HG02885 (cell line): ENCODE data around the gene PAPPA.

Source experiments
- ATAC-seq: cut with Tn5 transposase; IDR thresholded peaks from one replicate; pipeline ENCODE4 v1.9.1; 2021; ENCODE audit warnings: mild to moderate bottlenecking; ENCODE audit not compliant: unreplicated experiment, poor library complexity

PAPPA gene

GRCh38 chr9:116372081-116372673 lies 218.6 kb downstream of the PAPPA start:
- no peak for ATAC-seq

- no peak for ATAC-seq
Measured at GRCh38 chr9:116372786-116373185, 219.2 kb downstream of the PAPPA start.

GRCh38 chr9:116377179-116377798 lies 223.7 kb downstream of the PAPPA start:
- ATAC-seq, result no peak

DNA sequence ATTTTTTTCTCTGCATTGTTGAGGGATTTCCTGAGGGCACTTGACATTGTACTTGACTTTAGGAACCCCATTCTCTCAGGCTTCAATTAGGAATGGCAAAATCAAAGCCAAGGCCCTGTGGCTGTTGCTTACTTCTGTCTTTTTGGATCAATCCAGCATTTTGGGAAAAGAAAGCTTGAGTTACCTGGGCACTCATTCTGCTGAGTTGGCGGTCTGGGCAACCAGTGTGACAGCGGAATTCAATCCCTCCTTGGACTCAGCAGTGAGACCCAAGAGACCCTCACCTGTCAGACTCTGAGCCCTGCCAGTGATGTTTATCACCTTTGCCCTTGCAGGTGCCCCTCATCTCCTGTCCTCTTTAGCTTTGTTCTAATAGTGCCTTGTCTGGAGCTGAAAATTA lies 225.3 kb downstream of the PAPPA start:
- no peak for ATAC-seq

DNA sequence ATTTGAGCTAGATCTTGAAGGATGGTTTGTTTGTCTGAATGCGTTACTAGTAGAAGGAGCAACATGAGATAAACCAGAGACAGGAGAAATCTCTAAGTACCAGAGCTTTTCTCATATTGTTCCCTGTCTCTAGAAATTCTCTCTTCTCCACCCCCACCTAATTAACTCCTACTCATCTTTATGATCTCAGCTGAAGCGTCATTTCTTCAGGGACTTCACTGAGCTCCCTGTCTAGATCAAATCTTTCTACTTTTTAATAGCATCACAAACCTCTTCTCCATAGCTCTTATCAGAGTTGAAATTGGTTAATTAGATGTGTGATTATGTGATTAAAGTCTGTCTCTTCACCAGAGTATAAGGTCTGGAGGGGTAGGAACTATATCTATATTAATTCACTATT lies 226.2 kb downstream of the PAPPA start:
- no peak for ATAC-seq

- ATAC-seq, result no peak
Measured at GRCh38 chr9:116380496-116380995, 227.0 kb downstream of the PAPPA start.

DNA sequence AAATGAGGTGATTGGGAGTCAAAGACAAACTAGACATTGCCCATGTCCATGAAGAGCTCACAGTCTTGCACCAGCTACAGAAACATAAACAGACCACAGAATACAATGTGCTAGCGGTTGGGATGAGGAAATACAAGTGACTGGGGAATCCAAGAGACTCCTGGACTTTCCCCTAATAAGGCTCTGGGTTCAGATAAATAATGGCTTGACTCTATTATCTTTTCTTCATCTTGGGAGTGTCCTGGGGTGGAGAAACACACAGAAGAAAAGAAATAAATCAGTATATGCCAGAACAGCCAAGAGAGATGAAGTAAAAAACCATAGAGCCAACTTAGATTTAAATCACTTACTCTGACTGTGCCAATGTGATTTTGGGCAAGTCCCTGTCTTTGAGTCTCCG lies 227.8 kb downstream of the PAPPA start:
- ATAC-seq, result no peak

GRCh38 chr9:116382053-116382452 lies 228.5 kb downstream of the PAPPA start:
- no peak for ATAC-seq

DNA sequence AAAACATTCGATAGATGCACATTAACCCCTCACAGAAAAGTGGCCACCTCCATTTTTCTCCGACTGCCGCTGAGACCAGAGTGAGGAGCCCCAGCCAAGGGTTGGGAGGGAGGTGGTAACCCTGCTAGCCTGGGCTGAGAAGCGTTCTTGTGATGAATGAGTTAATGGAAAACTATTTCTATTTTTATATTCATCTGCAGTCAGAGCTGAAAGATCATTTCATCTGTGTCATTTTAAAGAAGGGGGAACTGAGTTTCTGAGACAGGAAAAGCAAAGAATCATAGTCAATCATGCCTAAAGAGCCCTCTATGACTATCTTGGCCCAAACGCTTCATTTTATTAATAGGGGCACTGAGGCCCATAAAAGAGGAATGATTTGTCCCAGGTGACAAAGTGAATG lies 229.5 kb downstream of the PAPPA start:
- ATAC-seq, result no peak

DNA sequence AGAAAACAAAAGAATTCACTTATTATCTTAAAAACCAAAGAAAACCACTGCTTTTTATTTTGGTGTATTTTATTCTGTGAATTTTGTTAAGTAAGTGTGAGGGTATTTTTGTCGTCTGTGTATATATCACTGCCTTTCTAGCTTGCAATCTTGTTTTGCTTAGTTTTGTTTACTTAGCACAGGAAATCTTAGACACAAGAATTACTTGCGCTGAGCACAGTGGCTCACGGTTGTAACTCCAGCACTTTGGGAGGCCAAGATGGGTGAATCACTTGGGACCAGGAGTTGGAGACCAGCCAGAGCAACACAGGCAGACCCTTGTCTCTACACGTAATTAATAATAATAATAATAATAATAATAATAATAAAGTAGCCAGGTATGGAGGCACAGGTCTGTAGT lies 230.3 kb downstream of the PAPPA start:
- ATAC-seq, result no peak

- no peak for ATAC-seq
Measured at GRCh38 chr9:116387934-116388698, 234.5 kb downstream of the PAPPA start.

DNA sequence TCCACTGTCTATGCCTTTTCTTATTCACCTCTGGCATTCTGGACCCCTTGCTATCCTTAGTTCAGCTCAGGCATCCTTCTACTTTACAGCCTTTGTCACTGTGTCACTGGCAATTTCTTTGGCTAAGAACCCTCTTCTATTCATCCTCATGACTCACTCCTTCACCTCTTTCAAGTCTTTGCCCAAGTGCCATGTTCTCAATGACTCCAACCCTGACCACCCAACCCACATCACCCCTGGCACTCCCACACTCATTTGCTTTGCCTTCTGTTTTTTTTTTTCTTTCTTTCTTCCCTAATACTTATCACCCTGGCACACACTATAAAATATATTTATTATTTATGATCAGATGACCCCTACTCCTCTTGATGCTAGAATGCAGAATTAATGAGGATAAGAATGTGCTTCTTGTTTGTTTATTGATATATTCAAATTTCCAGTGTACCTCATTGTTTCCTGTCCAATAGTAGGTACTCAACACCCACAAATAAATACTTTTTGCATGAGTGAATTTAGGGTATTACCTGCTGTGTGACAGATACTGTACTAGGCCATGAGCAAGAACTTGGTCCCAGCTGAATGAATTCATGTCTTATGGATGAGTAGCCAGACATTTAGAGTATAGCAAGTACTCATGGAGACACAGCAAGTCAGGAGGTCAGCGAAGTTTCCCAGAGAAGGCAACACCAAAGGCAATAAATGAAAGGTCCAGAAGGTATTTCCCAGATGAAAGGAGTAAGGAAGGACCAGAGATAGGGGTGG lies 236.1 kb downstream of the PAPPA start:
- ATAC-seq, result no peak

- peak; percentile 86 for ATAC-seq
Measured at GRCh38 chr9:116390303-116391228, 237.0 kb downstream of the PAPPA start.

DNA sequence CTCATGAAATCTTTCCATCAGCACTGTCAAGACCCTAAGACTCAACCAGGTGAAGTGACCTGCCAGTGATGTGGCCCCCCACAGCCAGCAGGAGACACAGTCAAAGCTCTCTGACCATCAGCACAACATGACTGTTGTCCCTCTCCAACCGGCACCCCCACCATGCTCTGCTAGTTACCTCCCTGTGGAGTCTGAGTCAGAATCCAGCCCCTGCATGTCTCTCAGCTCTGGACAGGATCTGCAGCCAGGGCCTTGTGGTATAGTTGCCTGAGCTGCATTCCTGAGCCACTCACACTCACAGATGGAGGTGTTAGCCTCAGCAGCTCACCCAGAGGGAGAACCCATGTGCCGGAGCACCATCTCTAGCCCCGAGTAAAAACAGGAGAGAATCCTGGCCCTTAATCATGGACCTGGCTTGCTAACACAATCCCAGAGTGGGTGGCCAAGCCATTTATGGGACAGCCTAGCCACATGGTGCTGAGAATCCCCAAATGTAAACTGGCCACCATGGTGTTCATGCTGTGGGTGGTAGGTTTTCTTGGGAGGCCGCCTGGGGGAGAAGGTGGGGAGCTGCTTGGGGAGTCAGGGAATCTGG lies 237.8 kb downstream of the PAPPA start:
- no peak for ATAC-seq

DNA sequence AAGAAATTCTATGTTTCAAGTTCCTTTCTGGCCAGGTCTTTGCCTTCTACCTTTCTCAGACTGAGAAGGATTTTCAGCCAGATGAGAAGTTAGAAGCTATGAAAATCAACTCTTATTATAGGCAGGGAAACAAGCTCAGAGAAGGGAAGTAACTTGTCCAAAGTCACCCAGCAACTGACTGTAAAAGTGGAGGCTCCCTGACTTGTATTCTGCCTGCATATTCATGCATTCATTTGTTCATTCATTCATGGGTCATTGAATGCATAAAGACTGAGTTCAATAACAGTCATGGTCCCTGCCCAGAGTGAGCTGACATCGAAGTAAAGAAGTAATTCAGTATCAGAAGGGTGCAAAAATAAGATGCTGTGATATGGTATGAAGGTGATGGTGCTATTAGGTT lies 239.6 kb downstream of the PAPPA start:
- ATAC-seq, result no peak

DNA sequence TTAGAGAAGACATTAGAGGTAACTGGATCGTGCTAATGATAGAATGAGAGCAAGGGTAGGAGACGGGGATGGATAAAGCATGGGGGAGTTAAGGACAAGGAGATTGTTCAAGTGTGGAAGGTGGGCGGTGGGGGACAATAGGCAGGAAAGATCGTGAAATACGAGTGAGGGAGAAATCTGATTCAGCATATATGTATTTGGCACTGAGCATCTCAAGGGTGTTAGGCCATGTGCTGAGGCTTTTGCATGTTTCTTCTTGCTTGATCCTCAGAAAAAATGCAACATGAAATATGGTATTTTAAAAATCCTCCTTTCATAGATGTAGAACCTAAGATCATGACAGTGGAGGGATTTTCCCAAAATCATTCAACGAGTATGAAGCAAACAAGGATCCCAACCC lies 240.5 kb downstream of the PAPPA start:
- no peak for ATAC-seq

DNA sequence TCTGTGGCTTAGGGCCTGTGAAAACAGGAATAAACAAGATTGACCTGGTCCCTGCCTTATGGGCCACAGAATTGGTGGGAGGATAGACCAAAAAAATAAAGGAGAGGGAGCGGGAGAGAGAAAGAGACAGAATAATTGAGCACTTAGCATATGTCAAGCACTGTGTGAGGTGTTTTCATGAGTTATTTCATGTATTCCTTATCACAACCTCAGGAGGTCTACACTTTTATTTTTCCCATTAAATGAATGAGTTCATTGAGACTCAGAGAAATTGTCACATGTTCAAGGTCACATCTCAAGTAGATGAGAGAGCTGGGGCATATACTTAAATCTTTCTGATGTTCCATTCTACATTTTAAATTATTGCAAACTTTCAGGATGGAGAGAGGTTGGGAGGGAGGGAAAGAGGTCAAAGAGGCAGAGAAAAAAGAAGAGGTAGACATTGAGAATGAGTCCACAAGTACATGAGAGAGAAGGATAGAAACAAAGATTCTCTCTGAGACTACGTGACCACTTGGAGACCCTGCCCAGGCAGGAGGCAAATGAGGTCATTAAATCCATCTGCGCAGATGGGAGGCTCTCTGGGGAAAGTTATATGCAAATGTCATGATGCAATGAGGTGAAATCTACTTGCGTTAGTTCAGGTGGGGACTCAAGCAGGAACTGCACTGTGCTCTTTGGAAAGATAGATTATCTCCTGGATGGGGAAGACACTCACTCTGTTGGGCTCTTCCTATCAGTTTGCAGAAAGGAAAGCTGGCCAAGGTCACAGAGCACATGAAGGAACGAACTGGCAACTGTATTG lies 241.5 kb downstream of the PAPPA start:
- no peak for ATAC-seq

GRCh38 chr9:116395699-116396037 lies 242.1 kb downstream of the PAPPA start:
- no peak for ATAC-seq

- ATAC-seq, result no peak
Measured at GRCh38 chr9:116403171-116403570, 249.6 kb downstream of the PAPPA start.
